GM19023 (cell line): ENCODE data around the gene FHL2.

Source experiments
- ATAC-seq: cut with Tn5 transposase; IDR thresholded peaks from one replicate; pipeline ENCODE4 v1.9.1; 2021; ENCODE audit warnings: mild to moderate bottlenecking, moderate library complexity; ENCODE audit not compliant: unreplicated experiment

FHL2 gene, protein sequence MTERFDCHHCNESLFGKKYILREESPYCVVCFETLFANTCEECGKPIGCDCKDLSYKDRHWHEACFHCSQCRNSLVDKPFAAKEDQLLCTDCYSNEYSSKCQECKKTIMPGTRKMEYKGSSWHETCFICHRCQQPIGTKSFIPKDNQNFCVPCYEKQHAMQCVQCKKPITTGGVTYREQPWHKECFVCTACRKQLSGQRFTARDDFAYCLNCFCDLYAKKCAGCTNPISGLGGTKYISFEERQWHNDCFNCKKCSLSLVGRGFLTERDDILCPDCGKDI

DNA sequence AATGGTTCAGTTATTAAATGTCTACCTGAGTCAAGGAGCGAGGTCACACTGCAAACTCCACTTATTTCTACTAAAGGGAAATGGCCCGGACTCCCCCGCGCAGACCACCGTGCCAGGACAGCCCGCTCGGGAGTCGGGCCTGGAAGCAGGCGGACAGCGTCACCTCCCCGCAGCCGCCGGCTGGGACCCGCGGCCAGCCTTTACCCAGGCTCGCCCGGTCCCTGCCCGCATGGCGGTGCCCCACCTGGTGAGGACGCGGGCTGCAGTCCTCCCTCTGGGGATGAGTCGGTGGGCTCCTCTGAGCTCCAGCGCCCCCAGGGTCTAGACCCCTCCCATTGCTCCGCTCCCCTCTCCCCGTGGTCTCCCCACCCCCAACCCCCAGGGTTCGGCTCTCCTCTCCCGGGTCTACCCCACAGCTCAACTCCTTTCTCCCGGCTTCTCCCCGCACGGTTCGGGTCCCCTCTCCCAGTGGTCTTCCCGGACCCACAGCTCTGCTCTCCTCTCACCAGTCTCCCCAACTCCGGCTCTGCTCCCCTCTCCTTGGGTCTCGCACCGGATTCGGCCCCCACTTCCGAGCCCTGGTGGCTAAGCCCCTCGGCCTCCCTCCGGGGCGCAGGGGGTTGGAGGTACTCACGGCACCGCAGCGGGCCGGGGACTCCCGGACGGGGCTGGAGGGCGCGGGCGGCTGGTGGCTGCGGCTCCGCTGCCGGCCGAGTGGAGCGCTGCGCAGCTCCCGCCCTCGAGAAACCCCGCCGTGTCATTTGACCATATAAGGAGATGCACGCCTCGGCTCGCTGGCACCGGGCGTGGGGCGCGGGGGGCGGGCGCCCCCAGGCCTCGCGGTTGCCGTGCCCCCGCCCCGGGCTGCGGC is at the start of gene FHL2:
FHL2 (minus strand) TSS at position 716 of the 871 bp plus-strand sequence. CDS start 12,535 bp downstream, outside the sequence.
- peak; percentile 100 for ATAC-seq

DNA sequence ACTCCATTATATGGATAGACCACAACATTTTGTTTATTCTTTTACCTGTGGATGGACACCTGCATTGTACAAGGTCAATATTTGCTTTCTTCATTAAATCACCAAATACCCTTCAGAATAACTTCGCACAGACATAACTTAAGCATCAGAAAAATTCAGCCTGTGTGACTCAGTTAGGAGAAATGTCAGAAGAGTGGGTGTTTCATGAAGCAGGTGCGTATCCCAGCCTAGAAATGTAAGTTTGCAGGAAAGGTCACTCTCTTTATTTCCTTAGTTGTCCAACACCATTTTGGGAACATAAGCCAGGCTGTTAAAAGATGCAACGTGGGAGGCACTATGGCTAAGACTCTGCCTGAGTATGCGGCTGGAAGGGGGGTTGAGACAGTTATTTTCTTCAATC is 48.6 kb upstream of the FHL2 start:
- ATAC-seq, result no peak

DNA sequence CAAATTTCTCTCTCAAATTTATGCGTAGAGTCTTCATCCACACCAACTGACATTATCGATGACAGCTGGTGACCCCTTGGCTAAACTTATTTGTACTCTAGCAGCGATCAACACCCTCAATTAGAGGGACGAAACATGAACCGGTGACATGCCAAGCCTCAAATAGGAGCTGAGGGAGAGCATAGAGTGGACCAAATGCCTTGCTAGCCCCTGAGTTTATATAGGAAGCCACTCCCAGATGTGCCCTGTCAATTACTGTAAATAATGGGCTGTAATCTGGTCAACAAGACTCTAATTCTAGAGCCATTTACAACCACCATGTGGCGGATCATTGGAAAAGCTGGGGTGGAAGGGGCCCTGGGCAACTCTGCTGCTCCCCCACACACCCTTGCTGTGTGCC is 47.6 kb upstream of the FHL2 start:
- no peak for ATAC-seq

DNA sequence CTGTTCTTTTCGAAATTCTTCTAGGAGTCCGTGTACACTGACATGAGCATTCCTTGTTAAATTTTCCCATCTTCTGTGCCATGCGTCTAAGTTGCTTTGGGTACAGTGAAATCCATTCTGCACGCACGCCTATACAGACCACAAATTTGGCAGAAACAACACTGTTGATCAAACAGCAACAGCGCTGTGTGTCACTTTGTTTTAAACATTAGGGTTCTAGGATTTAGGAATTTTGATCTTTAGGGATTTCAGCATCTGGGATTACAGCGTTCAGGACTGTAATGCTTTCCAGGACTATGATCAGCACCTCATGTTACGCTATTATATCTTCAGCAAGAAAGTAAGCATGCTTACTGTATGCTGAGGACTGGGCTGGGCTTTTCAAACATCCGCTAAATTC is 47.1 kb upstream of the FHL2 start:
- ATAC-seq, result no peak

DNA sequence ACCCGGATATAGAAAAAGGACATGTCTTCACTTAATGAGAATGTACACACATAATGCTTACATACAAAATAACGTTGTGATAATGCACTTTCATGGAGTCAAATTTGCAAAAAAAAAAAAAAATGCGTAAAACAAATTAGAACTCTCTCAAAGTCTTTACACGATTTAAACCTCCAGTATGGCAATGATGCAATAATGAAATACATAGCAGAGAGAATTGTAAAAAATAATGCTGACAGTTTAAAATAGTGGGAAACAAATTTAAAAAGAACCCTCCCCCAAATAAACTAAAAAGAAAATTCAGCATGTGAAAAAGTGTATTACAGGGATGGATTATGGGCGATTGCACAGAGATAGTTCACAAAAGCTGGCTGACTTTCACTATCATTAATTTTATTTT is 46.6 kb upstream of the FHL2 start:
- no peak for ATAC-seq

DNA sequence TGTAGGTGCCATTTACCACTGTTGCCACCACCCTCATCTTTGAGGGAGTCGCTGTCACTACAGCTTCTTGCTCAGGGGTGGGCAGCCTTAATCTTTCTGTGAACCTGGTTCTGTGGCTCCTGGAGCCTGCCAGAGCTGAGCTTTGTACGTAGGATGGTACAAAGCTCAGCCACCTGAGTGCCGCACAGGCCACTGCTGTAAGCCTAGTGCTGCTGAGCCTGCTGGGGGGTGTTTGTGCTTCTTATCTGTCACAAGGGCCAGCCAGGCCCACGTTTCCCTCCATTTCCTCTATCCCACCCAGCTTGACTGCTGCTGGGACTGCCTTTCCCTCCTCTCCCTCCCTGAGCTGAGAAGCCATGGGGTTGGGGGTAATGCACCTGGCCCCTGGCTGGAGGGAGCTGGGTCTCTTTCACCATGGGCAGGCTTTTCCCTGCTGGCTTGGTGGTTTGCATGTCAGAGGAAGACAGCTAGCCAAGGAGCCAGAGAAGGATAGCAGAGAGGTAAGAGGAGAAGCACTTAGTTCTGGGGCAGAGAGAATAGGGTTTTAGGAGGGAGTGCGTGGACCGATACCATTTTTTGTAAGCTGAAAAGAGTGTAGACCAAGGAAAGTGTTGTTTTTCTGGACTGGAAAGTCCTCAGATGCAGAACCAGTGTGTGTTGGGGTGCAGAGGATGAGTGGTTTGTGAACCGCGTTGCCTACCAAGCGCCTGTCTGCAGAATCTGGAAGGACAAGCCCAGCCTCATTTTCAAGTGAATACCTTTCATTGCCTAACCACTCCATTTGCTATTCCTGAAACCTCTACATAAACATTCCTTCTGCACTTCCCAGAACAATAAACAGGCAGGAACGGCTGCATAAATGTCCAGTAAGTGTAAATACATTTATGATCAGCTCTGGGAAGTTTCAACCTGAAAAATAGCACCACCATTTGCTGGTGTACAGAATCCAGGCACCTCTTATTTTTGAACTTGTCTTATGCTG is 45.1 kb upstream of the FHL2 start:
- ATAC-seq, result no peak

DNA sequence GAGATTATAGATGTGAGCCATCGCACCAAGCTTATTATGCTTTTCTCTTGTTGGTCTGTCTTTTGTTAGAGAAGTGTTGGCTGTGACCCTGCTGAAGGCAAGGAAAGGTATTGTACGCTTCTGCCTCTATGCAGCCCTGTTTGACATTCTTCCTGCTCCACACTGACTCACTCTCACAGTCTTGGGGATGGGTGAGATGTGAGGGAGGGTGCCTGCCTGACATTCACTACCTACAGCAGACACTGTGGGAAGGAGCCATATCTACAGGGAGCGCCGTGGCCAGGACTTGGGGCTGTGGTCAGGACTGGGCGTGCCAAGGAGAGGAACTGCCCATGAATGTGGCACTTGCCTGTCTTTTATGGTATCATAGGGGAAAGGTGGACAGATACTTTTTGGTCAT is 43.9 kb upstream of the FHL2 start:
- ATAC-seq, result no peak

DNA sequence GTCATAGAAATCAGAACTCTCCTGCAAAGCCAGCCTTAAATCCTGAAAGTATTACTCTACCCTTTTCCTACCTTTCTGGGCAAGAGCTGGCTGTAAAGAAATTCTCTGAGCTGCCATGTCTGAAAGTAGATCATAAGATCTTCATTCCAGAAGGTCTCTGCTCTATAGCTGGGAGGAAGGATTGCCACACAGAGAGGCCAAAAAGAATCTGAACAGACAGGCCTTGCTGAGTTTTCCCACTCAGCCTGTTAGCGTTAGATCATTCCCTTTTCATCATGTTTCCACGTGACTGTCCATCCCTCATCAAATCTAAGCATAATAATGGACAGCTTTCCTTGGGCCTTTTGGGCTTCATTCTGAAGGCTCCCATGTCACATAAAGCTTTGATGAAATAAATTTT is 43.2 kb upstream of the FHL2 start:
- no peak for ATAC-seq

DNA sequence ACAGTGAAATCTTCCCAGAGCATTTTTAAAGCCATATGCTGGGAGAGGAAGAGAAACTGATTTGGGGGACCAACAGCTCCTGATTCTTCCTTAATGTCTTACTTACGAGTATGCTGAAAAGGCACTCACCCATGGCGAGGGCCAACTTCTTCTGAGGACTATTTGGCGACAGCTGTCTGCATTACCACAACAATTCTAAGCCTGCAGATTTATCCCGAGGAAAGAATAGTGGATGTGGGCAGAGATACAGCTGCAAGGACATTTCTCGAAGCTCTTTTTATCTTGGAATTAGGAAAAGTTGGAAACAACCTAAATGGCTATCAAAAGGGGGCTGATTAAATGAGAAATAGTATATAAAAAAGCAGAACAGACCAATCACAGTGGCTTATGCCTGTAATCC is 40.3 kb upstream of the FHL2 start:
- ATAC-seq, result no peak

DNA sequence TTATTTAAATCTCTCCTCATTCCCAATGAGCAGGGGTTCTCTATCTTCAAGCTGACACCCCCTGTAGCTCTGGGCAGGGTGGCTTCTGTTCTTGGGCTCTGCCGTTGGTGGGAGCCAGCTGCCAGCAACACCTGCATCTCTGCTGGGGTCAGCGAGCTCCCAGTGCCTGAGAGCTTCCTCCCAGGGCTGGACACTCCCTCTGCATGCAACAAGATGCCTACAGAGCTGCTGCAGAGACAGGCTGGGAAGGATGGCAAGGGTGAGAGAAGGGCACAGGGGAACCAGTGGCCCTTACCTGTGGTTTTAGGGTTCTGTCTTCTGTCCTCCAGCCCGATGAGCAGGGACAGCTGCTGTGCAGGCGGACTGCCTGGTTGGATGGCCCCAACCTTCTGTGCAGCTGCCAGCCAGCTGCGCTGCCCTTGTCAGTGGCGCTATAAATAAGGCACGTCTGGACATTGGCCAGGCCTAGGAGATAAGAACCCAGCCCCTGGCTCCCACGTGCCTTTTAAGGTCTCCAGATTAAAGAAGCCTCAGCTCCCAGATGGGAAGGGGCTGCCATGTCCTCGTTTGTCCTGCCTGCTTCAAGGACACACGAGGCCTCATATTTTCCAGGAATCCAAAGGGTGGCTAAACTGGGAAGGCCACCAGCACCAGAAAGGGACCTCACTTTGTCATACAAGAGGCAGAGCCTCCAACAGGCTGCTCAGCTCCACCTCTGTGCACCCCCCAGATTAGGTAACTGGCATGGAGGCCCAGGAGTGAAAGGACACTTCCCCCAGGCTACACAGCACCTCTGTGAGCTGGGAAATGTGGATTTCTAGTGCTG is 39.5 kb upstream of the FHL2 start:
- ATAC-seq, result no peak

DNA sequence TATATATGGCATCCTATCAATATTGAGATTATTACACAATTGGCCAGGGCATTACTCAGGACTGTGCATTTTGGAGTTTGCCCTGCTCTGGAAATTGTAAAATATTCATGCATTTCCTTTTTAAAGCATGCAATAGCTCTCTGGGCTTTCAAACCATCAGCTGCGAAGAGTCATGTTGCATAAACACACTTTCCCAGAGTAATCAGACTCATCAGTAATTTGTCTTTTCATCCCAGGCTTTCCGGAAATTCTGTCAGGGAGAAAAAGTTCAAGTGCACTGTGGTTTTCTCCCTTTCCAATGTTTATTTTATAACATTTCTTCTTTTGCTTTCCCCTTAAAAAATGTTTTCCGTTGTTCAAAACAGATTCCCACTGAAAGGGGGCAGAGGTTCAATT is 38.9 kb upstream of the FHL2 start:
- ATAC-seq, result no peak

DNA sequence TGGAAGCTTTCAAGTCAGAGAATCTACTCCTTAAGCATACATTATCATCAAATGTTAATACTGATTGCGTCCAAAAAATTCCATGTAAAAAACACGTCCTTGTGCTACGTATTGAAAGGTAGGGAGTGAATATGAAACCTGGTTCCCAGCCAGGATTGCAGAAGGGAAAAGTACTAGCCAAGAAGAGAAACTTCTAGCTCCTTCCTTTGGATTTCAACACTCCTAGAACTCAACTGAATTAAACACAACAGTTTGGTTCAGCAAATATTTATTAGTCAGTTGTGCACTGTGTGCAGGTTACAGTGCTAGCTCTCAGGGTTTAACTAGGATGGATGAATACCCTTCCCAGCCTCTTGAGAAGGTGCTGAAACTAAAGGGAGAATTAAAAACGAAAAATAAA is 33.9 kb upstream of the FHL2 start:
- ATAC-seq, result no peak

DNA sequence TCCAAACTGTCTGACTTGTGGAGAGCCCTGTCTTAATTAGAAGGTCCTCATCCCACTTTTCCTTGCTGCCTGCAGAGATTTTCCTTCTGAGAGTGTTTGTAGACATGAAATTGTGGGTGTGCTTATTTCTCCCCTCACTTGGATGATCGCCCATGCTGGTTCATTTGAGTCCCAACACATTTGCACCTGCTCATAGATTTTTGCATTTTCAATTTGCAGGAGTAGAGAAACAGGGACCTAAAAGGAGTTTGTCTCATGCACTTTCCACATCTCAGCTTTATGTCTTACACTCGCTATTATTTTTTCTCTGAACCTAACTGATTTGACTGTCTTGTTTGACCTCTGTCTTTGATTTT is 33.2 kb upstream of the FHL2 start:
- no peak for ATAC-seq

DNA sequence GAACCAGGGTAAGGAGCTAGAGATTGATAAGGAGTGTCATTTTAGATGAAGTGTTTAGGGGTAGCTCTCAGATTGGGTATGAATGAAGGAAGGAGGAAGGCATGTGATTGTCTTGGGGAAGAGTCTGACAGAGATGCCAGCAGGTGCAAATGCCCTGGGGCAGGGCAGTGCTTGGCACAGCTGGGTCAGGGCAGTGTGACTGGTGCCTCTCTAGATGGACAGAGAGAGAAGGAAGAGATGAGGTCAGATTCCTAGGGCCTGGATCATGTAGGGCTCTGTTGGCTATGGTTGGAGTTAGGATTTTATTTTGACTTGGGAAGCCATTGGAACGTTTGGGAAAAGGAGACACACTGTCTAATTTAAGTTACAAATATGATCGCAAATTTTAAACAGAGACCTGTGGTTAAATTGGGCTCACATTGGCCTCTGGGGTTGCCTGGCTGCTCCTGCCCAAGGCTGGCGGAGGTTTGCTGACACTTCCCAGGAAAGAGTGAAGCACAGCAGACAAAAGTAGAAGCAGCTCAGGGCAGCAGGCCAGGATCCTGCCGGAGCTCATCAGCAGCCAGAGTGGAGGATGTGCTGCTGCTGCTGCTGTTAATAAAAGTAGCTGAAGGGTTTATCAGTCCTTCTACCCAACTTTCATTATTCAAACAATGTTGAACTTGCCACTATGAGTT is 32.7 kb upstream of the FHL2 start:
- ATAC-seq, result no peak

DNA sequence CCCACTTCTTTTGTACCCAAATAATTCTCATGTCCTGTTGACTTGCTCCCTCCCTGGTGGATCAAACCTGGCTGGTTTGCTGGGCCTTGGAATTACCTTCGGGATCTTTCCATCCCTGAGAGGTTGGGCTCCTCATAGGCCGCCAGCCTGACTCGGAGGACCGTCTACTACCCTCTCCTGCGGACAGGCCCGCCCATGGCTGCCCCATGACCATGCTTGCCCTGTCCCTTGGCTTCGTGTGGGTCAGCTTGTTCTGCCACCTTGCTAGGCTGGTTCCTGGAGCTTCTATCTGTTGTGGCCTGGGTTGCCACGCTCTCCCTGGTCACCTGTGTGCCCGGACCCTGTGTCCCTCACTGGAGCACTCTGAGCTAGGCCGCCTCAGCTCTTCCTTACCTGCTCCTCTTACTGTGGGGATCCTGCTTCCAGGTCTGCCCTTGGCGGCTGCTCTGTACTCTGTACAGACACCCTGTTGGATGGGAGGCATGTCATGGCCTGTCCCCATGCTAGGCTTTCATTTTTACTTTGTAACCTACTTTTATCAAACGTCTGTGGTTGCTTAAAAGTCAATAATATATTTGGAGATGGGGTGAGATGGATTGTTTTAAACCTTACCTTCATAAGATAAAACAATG is 29.7 kb upstream of the FHL2 start:
- no peak for ATAC-seq

DNA sequence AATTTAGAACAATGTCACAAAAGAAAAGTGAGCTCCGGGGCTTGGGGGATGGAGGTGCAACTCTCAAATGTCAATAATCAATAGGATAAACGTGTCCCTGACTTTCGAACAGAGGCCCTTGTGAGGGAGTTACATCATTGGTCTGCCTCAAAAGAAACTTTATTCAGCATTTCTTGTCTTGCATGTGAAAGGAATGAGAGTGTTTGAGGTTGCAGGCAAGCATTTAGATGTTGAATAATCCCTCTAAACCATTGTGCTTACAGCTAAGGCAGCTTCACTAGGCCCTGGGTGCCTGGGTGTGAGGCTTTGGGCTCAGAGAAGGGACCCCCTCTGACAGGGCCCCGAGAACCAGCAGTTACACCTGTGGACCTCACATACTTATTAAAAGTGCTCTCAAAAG is 28.6 kb upstream of the FHL2 start:
- no peak for ATAC-seq

DNA sequence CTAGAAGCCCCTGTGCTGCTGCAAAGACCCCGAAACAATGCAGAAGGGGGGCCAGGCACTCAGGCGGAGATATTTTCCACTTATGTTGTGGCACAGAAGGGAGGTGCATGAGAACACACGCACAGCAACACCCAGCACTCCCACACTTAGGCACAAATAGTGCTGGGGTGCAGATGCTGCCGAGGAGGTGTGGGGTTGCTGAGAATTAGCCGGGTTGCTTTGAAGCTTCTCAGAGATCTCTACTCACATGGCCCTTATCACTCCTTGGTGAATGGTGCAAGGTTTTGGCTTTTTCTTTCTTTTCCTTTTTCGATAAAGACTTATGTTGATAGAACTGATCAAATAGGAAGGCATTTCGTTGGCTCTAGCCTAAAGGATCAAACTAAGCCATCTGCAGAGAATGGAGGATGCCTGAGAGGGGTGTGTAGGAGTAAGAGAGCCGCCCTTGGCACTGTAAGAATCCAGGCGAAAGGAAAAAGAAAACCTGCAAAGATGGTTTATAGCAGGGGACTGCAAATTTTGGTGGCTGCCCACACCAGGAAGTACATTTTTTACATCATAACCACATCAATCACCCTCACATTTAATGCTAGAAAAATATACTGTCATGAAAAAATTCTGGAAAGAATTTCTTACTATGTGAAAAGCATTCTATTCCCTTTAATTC is 27.9 kb upstream of the FHL2 start:
- ATAC-seq, result no peak

DNA sequence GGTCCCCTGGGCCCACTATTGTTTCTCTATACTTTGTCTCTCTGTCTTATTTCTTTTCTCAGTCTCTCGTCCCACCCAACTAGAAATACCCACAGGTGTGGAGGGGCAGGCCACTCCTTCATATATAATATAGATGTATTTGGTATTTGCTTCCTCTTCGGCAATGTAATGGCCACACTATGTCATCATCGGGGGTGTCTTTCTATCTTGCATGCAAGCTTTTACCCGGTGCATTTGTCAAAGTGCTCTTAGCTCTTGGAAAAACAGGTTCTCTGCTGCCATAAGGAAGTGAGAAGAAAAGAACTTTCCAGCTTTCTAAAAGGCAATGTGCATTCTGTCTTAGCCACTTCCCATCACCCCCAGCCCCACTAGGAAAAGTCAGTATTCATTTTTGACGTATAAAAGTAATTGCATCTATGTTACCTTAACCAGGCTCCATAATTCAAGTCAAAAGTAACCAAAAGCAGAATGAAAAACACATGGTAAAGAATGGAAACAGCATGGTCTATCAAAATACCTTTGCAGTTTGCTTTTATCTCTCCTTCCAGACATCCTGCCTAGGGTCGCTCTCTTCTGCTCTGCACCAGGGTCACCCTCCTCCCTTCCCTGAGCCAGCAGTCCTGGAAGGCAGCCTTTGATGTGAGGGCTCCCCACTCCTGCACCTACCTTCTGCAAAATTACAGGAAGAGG is 27.2 kb upstream of the FHL2 start:
- no peak for ATAC-seq
